Endothelial cell of umbilical vein (primary cell): ENCODE results near the gene LAMTOR4. TPM values are rescaled to one million over a fixed set of nuclear protein-coding genes. Genes with fewer than 3 reads are reported as not detected.

ENCODE experiments used
- BruUV-seq: library from RNA; stranded (reverse); fragments of 400-500 nt; replicated peaks from 2 replicates; lab custom pipeline; 2021; lab: Mats Ljungman, UMichigan
- CTCF ChIA-PET: fragments of 300-600, 350-600 bp; sonication (Branson Sonifier 250); formaldehyde crosslinking; loops from one replicate; lab custom pipeline; 2021; ENCODE audit warnings: antibody characterized with exemption, inconsistent platforms; lab: Charles Lee
- POLR2A ChIA-PET: fragments of 300-600, 350-600 bp; sonication (Branson Sonifier 250); formaldehyde crosslinking; loops from one replicate; lab custom pipeline; 2021; ENCODE audit warnings: antibody characterized with exemption, inconsistent platforms; lab: Charles Lee
- DNase-seq: peaks from one replicate; pipeline ENCODE4 v3.0.0-alpha.2; 2011; ENCODE audit warnings: low read depth, low spot score
- FAIRE-seq: peaks from 2 replicates; lab custom pipeline; 2011; peaks lifted over from hg19 to GRCh38; lab: Jason Lieb, UNC
- H2AFZ ChIP-seq: 2 replicates; pipeline ENCODE4 v1.6.0; 2012; ENCODE audit warnings: low read depth, low read length, control low read depth, inconsistent platforms
- H3K27ac ChIP-seq: 2 replicates; pipeline ENCODE4 v1.5.1; 2011; ENCODE audit warnings: low read depth, mild to moderate bottlenecking, control low read depth, low read length, moderate library complexity; ENCODE audit not compliant: insufficient read depth
- H3K27me3 ChIP-seq, 2 experiments: 2 replicates each; pipeline versions ENCODE4 v1.6.0 to v1.6.1; 2011; ENCODE audit warnings: low read length in 2 of 2, mixed read lengths in 1 of 2; ENCODE audit not compliant: control insufficient read depth in 2 of 2, insufficient read depth in 2 of 2
- H3K36me3 ChIP-seq, 2 experiments: 2 replicates in 1 of 2; 3 replicates in 1 of 2; pipeline ENCODE4 v1.5.1; 2011; ENCODE audit warnings: low read length in 2 of 2, mild to moderate bottlenecking in 1 of 2, moderate library complexity in 1 of 2; ENCODE audit not compliant: control insufficient read depth in 2 of 2, insufficient read depth in 2 of 2; ENCODE audit errors: extremely low read depth in 1 of 2
- H3K4me1 ChIP-seq: 3 replicates; pipeline ENCODE4 v1.5.1; 2011; ENCODE audit warnings: mild to moderate bottlenecking, low read length; ENCODE audit not compliant: control insufficient read depth, insufficient read depth; ENCODE audit errors: extremely low read depth
- H3K4me2 ChIP-seq: 2 replicates; pipeline ENCODE4 v1.6.1; 2011; ENCODE audit warnings: low read length, control low read depth, mixed read lengths; ENCODE audit not compliant: insufficient read depth
- H3K4me3 ChIP-seq, 3 experiments: fragments of 200-600 bp in 1 of 3; sonication (generic), shearing (Covaris generic) in 1 of 3; replicated peaks in 1 of 3; 2 replicates each; pipeline ENCODE4 v1.5.1; 2011 to 2016; ENCODE audit warnings: control low read depth in 3 of 3, low read length in 3 of 3, mild to moderate bottlenecking in 2 of 3, inconsistent platforms in 1 of 3, low read depth in 1 of 3, moderate library complexity in 1 of 3; ENCODE audit not compliant: insufficient read depth in 1 of 3
- H3K79me2 ChIP-seq: 2 replicates; pipeline ENCODE4 v1.6.0; 2012; ENCODE audit warnings: low read length, inconsistent platforms; ENCODE audit not compliant: control insufficient read depth, insufficient read depth
- H3K9ac ChIP-seq: replicated peaks from 2 replicates; pipeline ENCODE3; 2011; ENCODE audit warnings: low read length, control low read depth; ENCODE audit not compliant: insufficient read depth; ENCODE audit errors: extremely low read depth
- H3K9me1 ChIP-seq: replicated peaks from 3 replicates; pipeline ENCODE4 v1.6.0; 2011; ENCODE audit warnings: mild to moderate bottlenecking, low read length; ENCODE audit not compliant: control insufficient read depth, insufficient read depth; ENCODE audit errors: extremely low read depth
- H3K9me3 ChIP-seq: replicated peaks from 2 replicates; pipeline ENCODE4 v1.5.1; 2012; ENCODE audit warnings: low read length, inconsistent platforms; ENCODE audit not compliant: control insufficient read depth, insufficient read depth
- H4K20me1 ChIP-seq: replicated peaks from 2 replicates; pipeline ENCODE3; 2011; ENCODE audit warnings: mild to moderate bottlenecking, low read length; ENCODE audit not compliant: control insufficient read depth, insufficient read depth; ENCODE audit errors: extremely low read depth
- EZH2 ChIP-seq: IDR thresholded peaks from 2 replicates; pipeline ENCODE4 v1.6.1; 2012; ENCODE audit warnings: borderline replicate concordance, low read depth, mild to moderate bottlenecking, moderate library complexity, low read length, inconsistent platforms; ENCODE audit not compliant: severe bottlenecking
- FOS ChIP-seq: IDR thresholded peaks from 2 replicates; pipeline ENCODE4 v1.6.1; 2011; ENCODE audit warnings: mild to moderate bottlenecking, low read length, moderate library complexity, borderline replicate concordance; ENCODE audit not compliant: insufficient read depth
- GATA2 ChIP-seq: IDR thresholded peaks from 2 replicates; pipeline ENCODE4 v1.7.0; 2011; ENCODE audit warnings: low read depth, mild to moderate bottlenecking, moderate library complexity, mixed read lengths, low read length; ENCODE audit not compliant: insufficient read length, insufficient read depth
- JUN ChIP-seq: IDR thresholded peaks from 2 replicates; pipeline ENCODE4 v1.6.1; 2011; ENCODE audit warnings: borderline replicate concordance, low read depth; ENCODE audit not compliant: insufficient read length, insufficient read depth
- MAX ChIP-seq: IDR thresholded peaks from 2 replicates; pipeline ENCODE4 v1.6.1; 2011; ENCODE audit not compliant: insufficient read depth, insufficient read length
- MYC ChIP-seq: IDR thresholded peaks from one replicate; pipeline ENCODE4 v1.6.1; 2011; ENCODE audit warnings: mild to moderate bottlenecking, low read depth, low read length
- POLR2A ChIP-seq: IDR thresholded peaks from 2 replicates; pipeline ENCODE4 v1.6.1; 2012; ENCODE audit warnings: low read depth, mild to moderate bottlenecking, control low read depth, low read length
- POLR2AphosphoS5 ChIP-seq: IDR thresholded peaks from 2 replicates; pipeline ENCODE4 v1.6.1; 2012; ENCODE audit warnings: low read depth, mild to moderate bottlenecking, control low read depth, low read length, moderate library complexity; ENCODE audit not compliant: insufficient read depth
- dilution Hi-C: fragments of 300-500 bp; cut with MboI; formaldehyde crosslinking; loops from one replicate; pipeline ENCODE4 v1.15.0; 2019; ENCODE audit warnings: low sequenced_read_pairs; ENCODE audit not compliant: extremely low pct_ligation_motif_present
- intact Hi-C: fragments of 100-400 bp; cut with micrococcal nuclease; formaldehyde crosslinking; loops from one replicate; pipeline ENCODE4 v1.10.0; 2022
- polyA plus RNA-seq, 4 experiments: library from polyadenylated mRNA; depleted of rRNA in 3 of 4; stranded (reverse) in 3 of 4; unstranded in 1 of 4; fragments of >200 nt; gene quantifications; 2 replicates each; pipeline versions ENCODE4 v1.2.1 to v1.2.3, GENCODE V29; 2011 to 2012; ENCODE audit warnings: missing spikeins in 1 of 4
- total RNA-seq: library from RNA; stranded (reverse); gene quantifications from 2 replicates; pipeline ENCODE4 v1.2.3, GENCODE V29; 2021
- TF ChIP-seq, protein P1 (sequence below), 2 donors: IDR thresholded peaks; 1 replicate in 1 of 2; 2 replicates in 1 of 2; pipeline ENCODE4 v1.5.1; 2011; ENCODE audit warnings: low read length in 2 of 2, mild to moderate bottlenecking in 2 of 2, moderate library complexity in 2 of 2, control low read depth in 1 of 2, inconsistent platforms in 1 of 2, low read depth in 1 of 2; ENCODE audit not compliant: insufficient read depth in 1 of 2; ENCODE audit errors: extremely low read depth in 1 of 2

LAMTOR4 gene
- total and polyA plus RNA-seq, 2 donors (not counting 3 experiments of a cell fraction or from before 2014, with no cell fraction given) = 139 to 520 TPM

DNA sequence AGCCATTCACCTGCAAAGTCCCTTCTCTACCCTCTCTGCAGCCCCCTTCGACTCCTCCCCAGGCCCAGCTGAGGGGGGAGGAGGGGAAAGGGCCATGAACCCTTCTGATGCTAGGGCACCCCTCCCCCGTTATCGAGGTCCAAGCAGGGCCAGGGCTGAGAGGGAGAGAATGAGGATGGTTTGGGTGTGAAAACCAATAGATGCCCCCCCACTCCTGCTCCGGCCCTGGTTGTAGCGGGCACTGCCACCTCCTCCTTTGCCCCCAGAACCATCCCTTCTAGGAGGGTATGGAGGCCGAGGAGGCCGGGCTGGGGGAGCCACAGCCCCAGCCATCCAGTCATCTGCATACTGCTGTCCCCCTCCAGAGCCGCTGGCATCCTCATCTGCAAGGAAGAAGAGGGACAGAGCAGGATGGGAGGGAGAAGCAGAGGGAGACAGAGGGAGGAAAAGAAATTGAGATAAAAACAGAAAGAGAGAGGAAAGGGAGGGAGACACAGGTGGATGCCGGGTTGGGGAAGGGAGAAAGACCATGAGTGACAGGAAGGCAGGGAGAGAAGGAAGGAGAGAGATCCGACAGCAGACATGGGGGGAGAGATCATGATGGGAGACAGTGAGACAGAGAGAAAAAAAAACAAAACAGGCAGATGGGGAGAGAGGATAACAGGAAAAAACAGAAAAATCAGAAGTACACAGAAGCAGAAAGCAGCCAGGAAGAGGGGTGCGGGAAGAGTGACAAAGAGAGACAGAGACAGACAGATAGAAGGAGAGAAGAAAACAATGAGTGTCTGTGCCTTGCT lies 21.6 kb downstream of the LAMTOR4 start:
- DNase-seq (no peak), FAIRE-seq (no peak)
- BruUV-seq = no TSS peak
- Histone ChIP-seq H3K4me1 (peaks cover 14% of the 10 kb centered on the region), H3K36me3 (peaks cover 0 to 3% of the 10 kb centered on the region in 2 experiments), H3K79me2 (no peaks in the 10 kb centered on the region), H3K9me1 (no peaks in the 10 kb centered on the region), H3K4me3 (no peak overlapping the region), H3K4me2 (no peak overlapping the region), H2AFZ (no peak overlapping the region), H4K20me1 (no peaks in the 10 kb centered on the region), H3K27me3 (peaks cover 4 to 15% of the 10 kb centered on the region in 2 experiments), H3K27ac (no peak overlapping the region), H3K9me3 (no peaks in the 10 kb centered on the region), H3K9ac (no peak overlapping the region)
- POLR2A ChIA-PET = no interaction called here
- CTCF ChIA-PET = interaction anchor here (1.4 kb wide), 1 partner anchor 12 kb away, joined by 3 read pairs; no protein-coding TSS in a partner anchor
- dilution Hi-C loops = no loop called here
- TF ChIP-seq GATA2 (no peak), MAX (no peak)
- intact Hi-C loops = no loop called here

DNA sequence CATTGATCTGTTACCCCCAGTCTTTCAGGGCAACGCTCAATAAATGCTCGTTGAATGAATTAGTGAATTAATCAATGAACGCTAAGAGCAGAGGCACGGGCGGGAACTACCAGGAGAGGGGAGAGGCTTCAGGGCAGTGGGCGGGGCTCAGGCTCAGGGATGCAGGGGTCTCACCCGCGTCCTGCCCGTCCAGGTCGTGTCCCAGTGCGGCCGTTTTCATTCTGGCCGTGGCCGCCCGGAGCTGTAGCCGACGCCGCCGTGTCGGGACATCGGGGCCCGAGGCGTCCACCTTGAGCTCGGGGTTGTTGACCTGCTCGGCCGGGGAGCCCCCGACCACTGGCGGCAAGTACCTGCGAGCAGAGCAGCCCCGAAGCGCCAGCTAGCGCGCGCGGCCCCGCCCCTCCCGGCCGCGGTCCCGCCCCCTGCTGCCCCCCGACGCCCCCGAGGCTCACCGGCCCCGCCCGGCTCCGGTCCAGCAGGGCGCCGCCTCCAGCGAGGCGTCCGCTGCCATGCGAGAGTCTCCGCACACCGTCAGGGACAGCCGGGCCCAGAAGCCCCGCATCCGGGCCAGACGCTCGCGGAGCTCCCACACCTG lies 22.5 kb downstream of the LAMTOR4 start:
- Histone ChIP-seq H4K20me1 (no peaks in the 10 kb centered on the region), H3K9ac (no peak overlapping the region), H2AFZ (peak overlapping the region; percentile 40), H3K9me3 (no peaks in the 10 kb centered on the region), H3K27me3 (peaks cover 4 to 13% of the 10 kb centered on the region in 2 experiments), H3K4me3 (peak overlapping the region in 1 of 3 experiments; percentile 25), H3K36me3 (peaks cover 0 to 3% of the 10 kb centered on the region in 2 experiments), H3K4me2 (no peak overlapping the region), H3K27ac (no peak overlapping the region), H3K4me1 (peaks cover 14% of the 10 kb centered on the region), H3K9me1 (no peaks in the 10 kb centered on the region), H3K79me2 (no peaks in the 10 kb centered on the region)
- dilution Hi-C loops (no loop called here), intact Hi-C loops (no loop called here)
- CTCF ChIA-PET = interaction anchor here (1.4 kb wide), 1 partner anchor 11 kb away, joined by 3 read pairs; no protein-coding TSS in a partner anchor
- DNase-seq = no peak
- FAIRE-seq = no peak
- POLR2A ChIA-PET = no interaction called here
- TF ChIP-seq JUN (no peak), GATA2 (no peak), POLR2AphosphoS5 (no peak), FOS (no peak), MYC (no peak), MAX (no peak), EZH2 (no peak), POLR2A (no peak)
- TF ChIP-seq, protein P1, sequence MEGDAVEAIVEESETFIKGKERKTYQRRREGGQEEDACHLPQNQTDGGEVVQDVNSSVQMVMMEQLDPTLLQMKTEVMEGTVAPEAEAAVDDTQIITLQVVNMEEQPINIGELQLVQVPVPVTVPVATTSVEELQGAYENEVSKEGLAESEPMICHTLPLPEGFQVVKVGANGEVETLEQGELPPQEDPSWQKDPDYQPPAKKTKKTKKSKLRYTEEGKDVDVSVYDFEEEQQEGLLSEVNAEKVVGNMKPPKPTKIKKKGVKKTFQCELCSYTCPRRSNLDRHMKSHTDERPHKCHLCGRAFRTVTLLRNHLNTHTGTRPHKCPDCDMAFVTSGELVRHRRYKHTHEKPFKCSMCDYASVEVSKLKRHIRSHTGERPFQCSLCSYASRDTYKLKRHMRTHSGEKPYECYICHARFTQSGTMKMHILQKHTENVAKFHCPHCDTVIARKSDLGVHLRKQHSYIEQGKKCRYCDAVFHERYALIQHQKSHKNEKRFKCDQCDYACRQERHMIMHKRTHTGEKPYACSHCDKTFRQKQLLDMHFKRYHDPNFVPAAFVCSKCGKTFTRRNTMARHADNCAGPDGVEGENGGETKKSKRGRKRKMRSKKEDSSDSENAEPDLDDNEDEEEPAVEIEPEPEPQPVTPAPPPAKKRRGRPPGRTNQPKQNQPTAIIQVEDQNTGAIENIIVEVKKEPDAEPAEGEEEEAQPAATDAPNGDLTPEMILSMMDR (IDR thresholded peaks at IDR 0.05; ENCODE audit: extremely low read depth in 1 of 2, insufficient read depth in 1 of 2, low read depth in 1 of 2, low read length in 2 of 2) = no peak
- no TSS peak for BruUV-seq
